CD14-positive monocyte (primary cell): Measurements from ENCODE around the gene SPTBN4. TPM values are rescaled to one million over a fixed set of nuclear protein-coding genes. Genes with fewer than 3 reads are reported as not detected.
A peak's percentile ranks its signal among the peaks of the same experiment; 100 is the strongest.
"Not testable (repeated sequence)": the region's sequence is repeated elsewhere in the genome, so short reads cannot be mapped to it uniquely, and the experiment has no call there.

ENCODE experiments used
- DNase-seq, 3 donors: peaks; one replicate each; pipeline ENCODE4 v3.0.0-alpha.2; 2011 to 2022
- H2AFZ ChIP-seq: 2 replicates; pipeline ENCODE4 v1.6.0; 2012; ENCODE audit warnings: mild to moderate bottlenecking, low read depth, low read length, inconsistent platforms; ENCODE audit not compliant: insufficient read depth, poor library complexity, severe bottlenecking
- H3K27ac ChIP-seq, 2 donors: 1 replicate in 1 of 2; 2 replicates in 1 of 2; pipeline ENCODE4 v1.5.1; 2012 to 2013; ENCODE audit warnings: low read length in 2 of 2, control low read depth in 1 of 2, inconsistent platforms in 1 of 2, low read depth in 1 of 2, mild to moderate bottlenecking in 1 of 2
- H3K27me3 ChIP-seq, 2 donors: one replicate each; pipeline versions ENCODE4 v1.6.0 to v1.6.1; 2011 to 2013; ENCODE audit warnings: low read length in 2 of 2; ENCODE audit not compliant: control insufficient read depth in 2 of 2, insufficient read depth in 2 of 2
- H3K36me3 ChIP-seq, 2 donors: replicated peaks in 1 of 2; 1 replicate in 1 of 2; 2 replicates in 1 of 2; pipeline versions ENCODE4 v1.5.1 to v1.6.1; 2012 to 2013; ENCODE audit warnings: low read length in 2 of 2, control low read depth in 1 of 2, inconsistent platforms in 1 of 2, mild to moderate bottlenecking in 1 of 2; ENCODE audit not compliant: insufficient read depth in 2 of 2, control insufficient read depth in 1 of 2
- H3K4me1 ChIP-seq, 2 donors: 1 replicate in 1 of 2; 2 replicates in 1 of 2; pipeline versions ENCODE4 v1.5.1 to v1.6.1; 2012 to 2013; ENCODE audit warnings: low read length in 2 of 2, control low read depth in 1 of 2, inconsistent platforms in 1 of 2, mild to moderate bottlenecking in 1 of 2, moderate library complexity in 1 of 2; ENCODE audit not compliant: insufficient read depth in 2 of 2, control insufficient read depth in 1 of 2
- H3K4me2 ChIP-seq: replicated peaks from 2 replicates; pipeline ENCODE3; 2012; ENCODE audit warnings: low read length, moderate library complexity, mild to moderate bottlenecking; ENCODE audit not compliant: poor library complexity, severe bottlenecking; ENCODE audit errors: extremely low read depth
- H3K4me3 ChIP-seq, 3 experiments: fragments of 200-600 bp in 1 of 3; sonication (generic) in 1 of 3; replicated peaks in 1 of 3; 1 replicate in 2 of 3; 2 replicates in 1 of 3; pipeline ENCODE4 v1.5.1; 2011 to 2013; ENCODE audit warnings: low read length in 3 of 3, mild to moderate bottlenecking in 3 of 3, control low read depth in 2 of 3, low read depth in 2 of 3, inconsistent platforms in 1 of 3, moderate library complexity in 1 of 3
- H3K79me2 ChIP-seq: 2 replicates; pipeline ENCODE4 v1.6.0; 2012; ENCODE audit warnings: mild to moderate bottlenecking, control low read depth, inconsistent platforms, low read length, moderate library complexity; ENCODE audit not compliant: insufficient read depth
- H3K9ac ChIP-seq: 2 replicates; pipeline ENCODE4 v1.6.0; 2017; ENCODE audit warnings: low read length, mild to moderate bottlenecking; ENCODE audit not compliant: insufficient read depth, poor library complexity, severe bottlenecking
- H3K9me3 ChIP-seq, 2 donors: replicated peaks in 1 of 2; 1 replicate in 1 of 2; 2 replicates in 1 of 2; pipeline versions ENCODE4 v1.5.1 to v1.6.1; 2012 to 2013; ENCODE audit warnings: low read length in 2 of 2, control low read depth in 1 of 2; ENCODE audit not compliant: control insufficient read depth in 1 of 2, insufficient read depth in 1 of 2
- H4K20me1 ChIP-seq: 2 replicates; pipeline ENCODE4 v1.6.0; 2012; ENCODE audit warnings: mild to moderate bottlenecking, low read length, control low read depth, moderate library complexity; ENCODE audit not compliant: insufficient read depth
- H3K27ac Mint-ChIP-seq, 7 donors: one replicate each; pipeline ENCODE4 v1.8.0; 2020; ENCODE audit warnings: mild to moderate bottlenecking in 7 of 7, mixed read lengths in 7 of 7, moderate library complexity in 6 of 7, inconsistent platforms in 2 of 7
- H3K27me3 Mint-ChIP-seq, 3 donors: one replicate each; pipeline ENCODE4 v1.8.0; 2021 to 2022; ENCODE audit warnings: low read depth in 3 of 3, mild to moderate bottlenecking in 3 of 3, mixed read lengths in 3 of 3, moderate library complexity in 3 of 3, inconsistent platforms in 1 of 3
- H3K36me3 Mint-ChIP-seq, 2 donors: one replicate each; pipeline ENCODE4 v1.8.0; 2020; ENCODE audit warnings: mixed read lengths in 2 of 2, inconsistent platforms in 1 of 2, mild to moderate bottlenecking in 1 of 2
- H3K4me1 Mint-ChIP-seq: one replicate; pipeline ENCODE4 v1.8.0; 2020; ENCODE audit warnings: mild to moderate bottlenecking, mixed read lengths
- H3K4me3 Mint-ChIP-seq, 2 donors: one replicate each; pipeline ENCODE4 v1.8.0; 2020; ENCODE audit warnings: mild to moderate bottlenecking in 2 of 2, mixed read lengths in 2 of 2, moderate library complexity in 1 of 2
- H3K9me3 Mint-ChIP-seq, 7 donors: one replicate each; pipeline ENCODE4 v1.8.0; 2020 to 2022; ENCODE audit warnings: mixed read lengths in 7 of 7, mild to moderate bottlenecking in 6 of 7, moderate library complexity in 6 of 7, inconsistent platforms in 2 of 7
- WGBS: methylation state at CpG from one replicate; pipeline ENCODE4 v1.1.5; 2013; ENCODE audit warnings: missing lambda C conversion rate; ENCODE audit not compliant: insufficient coverage; 5-methylcytosine and 5-hydroxymethylcytosine counted together
- intact Hi-C, 2 donors: fragments of 100-400 bp; cut with micrococcal nuclease; formaldehyde crosslinking; loops; one replicate each; pipeline versions ENCODE4 v1.15.0 to v1.15.1; 2023
- polyA plus RNA-seq, 3 donors: library from polyadenylated mRNA; depleted of rRNA in 1 of 3; unstranded in 2 of 3; stranded (reverse) in 1 of 3; fragments of 300-500 nt in 2 of 3; fragments of >200 nt in 1 of 3; fragmentation: Illumina TruSeq in 2 of 3; gene quantifications; 1 replicate in 2 of 3; 2 replicates in 1 of 3; pipeline ENCODE4 v1.2.3, GENCODE V29; 2012 to 2021
- TF ChIP-seq, protein P1 (sequence below): fragments of 200-600 bp; IDR thresholded peaks from one replicate; pipeline ENCODE4 v1.8.0; 2022; ENCODE audit warnings: antibody characterized with exemption, mild to moderate bottlenecking

The SPTBN4 gene
- polyA plus RNA-seq, 3 donors, result 0.07 TPM; not detected in 2

DNA sequence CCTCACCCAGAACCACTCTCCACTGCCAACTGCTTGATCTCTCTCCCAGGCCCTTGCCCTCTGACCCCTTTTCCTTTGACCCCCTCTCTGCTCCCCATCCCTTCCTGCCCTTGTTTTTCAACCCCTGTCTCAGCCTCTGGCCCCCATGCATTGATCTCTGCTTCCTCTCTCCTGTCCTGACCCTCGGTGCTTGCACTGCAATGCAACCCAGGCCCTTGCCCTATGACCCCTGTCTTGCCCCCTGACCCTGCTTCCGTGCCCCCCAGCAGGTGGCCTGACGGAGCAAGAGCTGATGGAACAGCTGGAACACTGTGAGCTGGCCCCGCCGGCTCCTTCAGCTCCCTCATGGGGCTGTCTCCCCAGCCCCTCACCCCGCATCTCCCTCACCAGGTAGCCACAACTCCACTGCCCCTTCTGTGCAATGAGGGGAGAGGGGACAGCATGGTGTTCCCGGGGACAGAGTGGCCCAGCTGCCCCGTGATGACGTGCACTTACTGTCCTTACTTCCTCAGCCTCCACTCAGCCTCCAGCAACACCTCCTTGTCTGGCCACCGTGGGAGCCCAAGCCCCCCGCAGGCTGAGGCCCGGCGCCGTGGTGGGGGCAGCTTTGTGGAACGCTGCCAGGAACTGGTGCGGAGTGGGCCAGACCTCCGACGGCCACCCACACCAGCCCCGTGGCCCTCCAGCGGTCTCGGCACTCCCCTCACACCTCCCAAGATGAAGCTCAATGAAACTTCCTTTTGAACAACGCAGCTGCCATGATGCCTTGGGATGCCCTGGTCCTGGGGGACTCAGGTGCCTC, 123.9 kb downstream of the SPTBN4 start:
- WGBS, result 97% methylated on average over 21 of the region's 22 CpGs
- Histone ChIP-seq H3K36me3 (peaks cover 45 to 48% of the 10 kb centered on the region in 2 donors), H3K27ac (no peak overlapping the region), H3K4me2 (no peak overlapping the region), H2AFZ (no peak overlapping the region), H3K27me3 (peaks cover 0 to 11% of the 10 kb centered on the region in 2 donors), H3K9me3 (no peaks in the 10 kb centered on the region), H3K9ac (no peak overlapping the region), H3K79me2 (peaks cover 11% of the 10 kb centered on the region), H3K4me1 (peaks cover 14 to 18% of the 10 kb centered on the region in 2 donors), H3K4me3 (no peak overlapping the region), H4K20me1 (peaks cover 42% of the 10 kb centered on the region)
- Mint-ChIP-seq H3K4me3 (no peak overlapping the region), H3K9me3 (peaks cover 0 to 5% (median 2%) of the 10 kb centered on the region in 7 donors), H3K36me3 (peaks cover 52 to 62% of the 10 kb centered on the region in 2 donors), H3K4me1 (peaks cover 26% of the 10 kb centered on the region), H3K27me3 (peaks cover 15 to 18% (median 16%) of the 10 kb centered on the region in 3 donors), H3K27ac (peak overlapping the region in 6 of 7 donors; percentile 64 to 87 (median 78))
- intact Hi-C loops, result no loop called here
- TF ChIP-seq, protein P1, sequence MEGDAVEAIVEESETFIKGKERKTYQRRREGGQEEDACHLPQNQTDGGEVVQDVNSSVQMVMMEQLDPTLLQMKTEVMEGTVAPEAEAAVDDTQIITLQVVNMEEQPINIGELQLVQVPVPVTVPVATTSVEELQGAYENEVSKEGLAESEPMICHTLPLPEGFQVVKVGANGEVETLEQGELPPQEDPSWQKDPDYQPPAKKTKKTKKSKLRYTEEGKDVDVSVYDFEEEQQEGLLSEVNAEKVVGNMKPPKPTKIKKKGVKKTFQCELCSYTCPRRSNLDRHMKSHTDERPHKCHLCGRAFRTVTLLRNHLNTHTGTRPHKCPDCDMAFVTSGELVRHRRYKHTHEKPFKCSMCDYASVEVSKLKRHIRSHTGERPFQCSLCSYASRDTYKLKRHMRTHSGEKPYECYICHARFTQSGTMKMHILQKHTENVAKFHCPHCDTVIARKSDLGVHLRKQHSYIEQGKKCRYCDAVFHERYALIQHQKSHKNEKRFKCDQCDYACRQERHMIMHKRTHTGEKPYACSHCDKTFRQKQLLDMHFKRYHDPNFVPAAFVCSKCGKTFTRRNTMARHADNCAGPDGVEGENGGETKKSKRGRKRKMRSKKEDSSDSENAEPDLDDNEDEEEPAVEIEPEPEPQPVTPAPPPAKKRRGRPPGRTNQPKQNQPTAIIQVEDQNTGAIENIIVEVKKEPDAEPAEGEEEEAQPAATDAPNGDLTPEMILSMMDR, result no peak
- DNase-seq, result no peak

DNA sequence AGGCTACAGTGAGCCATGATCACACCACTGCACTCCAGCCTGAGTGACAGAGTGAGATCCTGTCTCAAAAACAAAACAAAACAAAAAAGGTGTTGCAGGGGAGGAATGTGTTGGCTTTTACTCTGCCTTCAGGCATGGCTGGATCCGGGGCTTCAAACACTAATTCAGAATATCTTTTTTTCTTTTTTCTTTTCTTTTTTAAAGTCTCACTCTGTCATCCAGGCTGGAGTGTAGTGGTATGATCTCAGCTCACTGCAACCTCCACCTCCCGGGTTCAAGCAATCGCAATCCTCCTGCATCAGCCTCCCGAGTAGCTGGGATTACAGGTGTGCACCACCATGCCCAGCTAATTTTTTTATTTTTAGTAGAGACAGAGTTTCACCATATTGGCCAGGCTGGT, 124.9 kb downstream of the SPTBN4 start:
- H3K4me1 Mint-ChIP-seq, result peaks cover 16% of the 10 kb centered on the region
- H3K4me1 ChIP-seq, result peaks cover 5 to 10% of the 10 kb centered on the region in 2 donors
- H2AFZ ChIP-seq, H3K4me2 ChIP-seq, H3K4me3 ChIP-seq, H3K4me3 Mint-ChIP-seq, H3K9me3 ChIP-seq, intact Hi-C loops, H3K79me2 ChIP-seq, H3K9ac ChIP-seq, DNase-seq, H3K27ac ChIP-seq: not testable (repeated sequence)
- no CpG with 5 or more reads among the region's 4 CpGs for WGBS
- H3K9me3 Mint-ChIP-seq, result peaks cover 0 to 11% (median 3%) of the 10 kb centered on the region in 7 donors
- H3K27me3 ChIP-seq, result peaks cover 3 to 19% of the 10 kb centered on the region in 2 donors
- H3K36me3 Mint-ChIP-seq, result peaks cover 43 to 57% of the 10 kb centered on the region in 2 donors
- H3K27ac Mint-ChIP-seq, result peak overlapping the region in 6 of 7 donors; percentile 44 to 85 (median 68)
- H3K27me3 Mint-ChIP-seq, result peaks cover 25 to 27% (median 27%) of the 10 kb centered on the region in 3 donors
- peaks cover 41 to 42% of the 10 kb centered on the region in 2 donors for H3K36me3 ChIP-seq
- H4K20me1 ChIP-seq, result peaks cover 38% of the 10 kb centered on the region
